ENCODE measurements around the gene CBLC.

Gene CBLC

GRCh38 chr19:44746946-44747738, 30.5 kb upstream of the CBLC start:
- no peak for DNase-seq

GRCh38 chr19:44747739-44748425, 29.8 kb upstream of the CBLC start:
- DNase-seq = no peak

GRCh38 chr19:44748426-44749254, 29.1 kb upstream of the CBLC start, which contains the start of gene BCL3:
BCL3 (plus strand) TSS chr19:44748708; CDS start chr19:44748791, 83 bp downstream.
- DNase-seq = no peak

GRCh38 chr19:44749292-44749691, 28.4 kb upstream of the CBLC start:
- DNase-seq = no peak

- DNase-seq = no peak
Measured at GRCh38 chr19:44749994-44750393, 27.7 kb upstream of the CBLC start.

GRCh38 chr19:44752123-44752815, 25.4 kb upstream of the CBLC start:
- DNase-seq = no peak

GRCh38 chr19:44752816-44753625, 24.7 kb upstream of the CBLC start:
- no peak for DNase-seq

GRCh38 chr19:44753626-44753931, 24.1 kb upstream of the CBLC start:
- DNase-seq = no peak

- no peak for DNase-seq
Measured at GRCh38 chr19:44753932-44754749, 23.5 kb upstream of the CBLC start.

- DNase-seq = no peak
Measured at GRCh38 chr19:44754750-44755080, 23.0 kb upstream of the CBLC start.

GRCh38 chr19:44755219-44755618, 22.5 kb upstream of the CBLC start:
- DNase-seq = no peak

GRCh38 chr19:44756089-44756562, 21.6 kb upstream of the CBLC start:
- DNase-seq = no peak

GRCh38 chr19:44757057-44757734, 20.5 kb upstream of the CBLC start:
- DNase-seq = peak; percentile 29

GRCh38 chr19:44757735-44758505, 19.8 kb upstream of the CBLC start:
- peak; percentile 30 for DNase-seq

GRCh38 chr19:44758596-44758995, 19.1 kb upstream of the CBLC start:
- DNase-seq = no peak

GRCh38 chr19:44759083-44759804, 18.4 kb upstream of the CBLC start:
- DNase-seq = no peak

GRCh38 chr19:44762038-44762437, 15.7 kb upstream of the CBLC start:
- no peak for DNase-seq

- DNase-seq = no peak
Measured at GRCh38 chr19:44765033-44765948, 12.4 kb upstream of the CBLC start.
